ENCODE data around the gene SERPINB7.

DNA sequence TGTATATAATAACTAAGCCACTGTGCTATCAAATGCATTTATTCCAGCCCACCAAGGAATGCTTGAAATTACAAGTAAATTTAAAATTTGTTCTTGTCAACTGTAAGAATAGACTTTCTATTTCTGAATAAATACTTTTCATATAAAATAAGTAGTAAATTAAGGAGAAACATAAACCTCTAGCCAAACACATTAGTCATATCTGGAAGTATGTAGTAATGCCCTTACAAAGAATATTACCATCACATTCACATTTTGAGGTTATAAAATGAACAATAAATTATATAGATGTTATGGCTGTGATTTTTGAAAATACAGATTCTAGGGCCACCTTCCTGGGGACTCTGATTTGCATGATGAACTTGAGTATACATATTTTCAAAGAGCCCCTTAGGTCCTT is 54.7 kb downstream of the SERPINB7 start:
- TF ChIP-seq CTCF (IDR thresholded peaks at IDR 0.05) (no peak), RFX5 (IDR thresholded peaks at IDR 0.05; ENCODE audit: low read length) (no peak), RXRA (IDR thresholded peaks at IDR 0.05; ENCODE audit: borderline replicate concordance, low read depth) (no peak), REST (IDR thresholded peaks at IDR 0.05; ENCODE audit: low read depth, low read length) (no peak), USF2 (IDR thresholded peaks at IDR 0.05; ENCODE audit: borderline replicate concordance, low read depth, low read length) (no peak), RAD21 (IDR thresholded peaks at IDR 0.05; ENCODE audit: low read length) (no peak)
- TF ChIP-seq, protein P1, sequence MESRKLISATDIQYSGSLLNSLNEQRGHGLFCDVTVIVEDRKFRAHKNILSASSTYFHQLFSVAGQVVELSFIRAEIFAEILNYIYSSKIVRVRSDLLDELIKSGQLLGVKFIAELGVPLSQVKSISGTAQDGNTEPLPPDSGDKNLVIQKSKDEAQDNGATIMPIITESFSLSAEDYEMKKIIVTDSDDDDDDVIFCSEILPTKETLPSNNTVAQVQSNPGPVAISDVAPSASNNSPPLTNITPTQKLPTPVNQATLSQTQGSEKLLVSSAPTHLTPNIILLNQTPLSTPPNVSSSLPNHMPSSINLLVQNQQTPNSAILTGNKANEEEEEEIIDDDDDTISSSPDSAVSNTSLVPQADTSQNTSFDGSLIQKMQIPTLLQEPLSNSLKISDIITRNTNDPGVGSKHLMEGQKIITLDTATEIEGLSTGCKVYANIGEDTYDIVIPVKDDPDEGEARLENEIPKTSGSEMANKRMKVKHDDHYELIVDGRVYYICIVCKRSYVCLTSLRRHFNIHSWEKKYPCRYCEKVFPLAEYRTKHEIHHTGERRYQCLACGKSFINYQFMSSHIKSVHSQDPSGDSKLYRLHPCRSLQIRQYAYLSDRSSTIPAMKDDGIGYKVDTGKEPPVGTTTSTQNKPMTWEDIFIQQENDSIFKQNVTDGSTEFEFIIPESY (IDR thresholded peaks at IDR 0.05; ENCODE audit: borderline replicate concordance, low read depth), result no peak

Measured in SK-N-SH (cell line).